Measurements from ENCODE around the gene C11orf71. TPM values are rescaled to one million over a fixed set of nuclear protein-coding genes. Genes with fewer than 3 reads are reported as not detected.

Gene C11orf71
- total RNA-seq, 1 experiment from 2014 or later, result 9.5 TPM

GRCh38 chr11:114400915-114401223 lies 558 bp upstream of the C11orf71 start:
- H3K27ac Mint-ChIP-seq (ENCODE audit: unreplicated experiment), result peak overlapping the region; percentile 99

DNA sequence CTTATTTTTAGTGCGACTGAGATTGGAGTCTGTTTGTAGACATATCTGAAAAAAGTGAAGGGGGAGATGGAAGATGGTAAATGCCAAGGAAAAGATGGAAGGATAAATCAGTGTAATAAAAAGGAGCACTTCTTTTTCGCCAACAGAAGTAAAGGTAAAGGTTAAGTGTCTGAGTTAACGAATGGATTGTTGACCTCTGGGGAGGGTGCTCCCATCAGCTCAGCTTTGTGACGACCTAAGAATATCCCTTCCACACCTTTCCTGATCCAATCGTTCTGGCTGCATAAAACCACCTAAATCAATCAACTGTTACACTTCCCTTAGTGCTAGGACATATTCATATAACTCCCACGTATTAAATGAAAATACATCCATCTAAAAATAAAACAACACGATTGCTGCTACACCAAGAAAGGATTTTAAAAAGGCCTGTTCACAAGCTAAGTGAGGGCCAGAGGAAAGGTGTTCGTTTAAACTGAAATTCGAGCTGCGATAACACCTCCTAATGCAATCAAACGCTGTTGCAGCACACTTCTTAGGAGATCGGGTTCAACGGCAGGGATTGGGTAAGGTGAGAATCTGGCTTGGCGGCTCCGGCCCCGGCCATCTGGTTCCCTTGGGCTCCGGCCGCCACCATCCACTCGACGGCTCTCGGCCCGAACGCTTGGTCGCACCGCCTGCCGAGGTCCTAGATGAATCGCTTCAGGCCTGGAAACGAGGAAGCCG lies 658 bp downstream of the C11orf71 start:
- no peaks in the 10 kb centered on the region for H3K27me3 ChIP-seq (replicated peaks; ENCODE audit: control insufficient read depth, insufficient read depth, low read length)
- H3K27ac Mint-ChIP-seq (ENCODE audit: unreplicated experiment), result peak overlapping the region; percentile 99
- H3K9me3 ChIP-seq, result no peaks in the 10 kb centered on the region
- peak in 1 of 2 experiments; percentile 15 for DNase-seq
- peaks cover 16% of the 10 kb centered on the region for H3K4me1 ChIP-seq
- POLR2A ChIA-PET, result interaction anchor here (0.6 to 1.8 kb wide), 2 partner anchors 40 to 59 kb away, joined by 3 to 10 read pairs; partner anchors contain the start of gene REXO2
- peak overlapping the region; percentile 51 for H3K4me3 ChIP-seq (ENCODE audit: low read depth, low read length)
- peaks cover 36% of the 10 kb centered on the region for H3K4me1 Mint-ChIP-seq (ENCODE audit: low read depth, unreplicated experiment)
- intact Hi-C loops (cut with micrococcal nuclease; ENCODE audit: unreplicated experiment), result loop anchor here (1.0 to 5.0 kb wide), 4 partner anchors 39 to 158 kb away; partner anchors contain the start of gene NXPE1
- TF ChIP-seq CTCF (IDR thresholded peaks at IDR 0.05; ENCODE audit: insufficient read depth in 1 of 2, low read depth in 1 of 2, low read length in 1 of 2, severe bottlenecking in 1 of 2, unreplicated experiment in 1 of 2), result no peak
- H3K4me3 Mint-ChIP-seq (ENCODE audit: unreplicated experiment), result peak overlapping the region; percentile 91
- H3K36me3 ChIP-seq (ENCODE audit: control insufficient read depth, insufficient read depth, low read length), result peaks cover 3% of the 10 kb centered on the region; the same call in 1 of the 2 replicates
- CTCF ChIA-PET, result interaction anchor here (1.3 kb wide), 1 partner anchor 59 kb away, joined by 3 read pairs; no protein-coding TSS in a partner anchor
- H3K27me3 Mint-ChIP-seq (ENCODE audit: insufficient read depth, unreplicated experiment), result no peaks in the 10 kb centered on the region
- peaks cover 32% of the 10 kb centered on the region for H3K36me3 Mint-ChIP-seq (ENCODE audit: insufficient read depth, unreplicated experiment)
- BruUV-seq (replicated peaks), result no TSS peak
- no peaks in the 10 kb centered on the region for H3K9me3 Mint-ChIP-seq (ENCODE audit: unreplicated experiment)

More at GRCh38 chr11:114400915-114401223, 558 bp upstream of the C11orf71 start:
- Mint-ChIP-seq H3K36me3 (ENCODE audit: insufficient read depth, unreplicated experiment) (peaks cover 44% of the 10 kb centered on the region), H3K4me1 (ENCODE audit: low read depth, unreplicated experiment) (peaks cover 36% of the 10 kb centered on the region), H3K4me3 (ENCODE audit: unreplicated experiment) (peak overlapping the region; percentile 91), H3K9me3 (ENCODE audit: unreplicated experiment) (no peaks in the 10 kb centered on the region), H3K27me3 (ENCODE audit: insufficient read depth, unreplicated experiment) (no peaks in the 10 kb centered on the region)
- Histone ChIP-seq H3K27me3 (replicated peaks; ENCODE audit: control insufficient read depth, insufficient read depth, low read length) (no peaks in the 10 kb centered on the region), H3K4me3 (ENCODE audit: low read depth, low read length) (peak overlapping the region; percentile 51), H3K4me1 (peaks cover 16% of the 10 kb centered on the region), H3K9me3 (no peaks in the 10 kb centered on the region), H3K36me3 (ENCODE audit: control insufficient read depth, insufficient read depth, low read length) (peaks cover 3% of the 10 kb centered on the region; the same call in 1 of the 2 replicates)
- no peak for DNase-seq
- TSS peak; percentile 50 for BruUV-seq (replicated peaks)
- CTCF ChIA-PET, result no interaction called here
- POLR2A ChIA-PET, result interaction anchor here (1.0 to 1.8 kb wide), 2 partner anchors 12 to 38 kb away, joined by 3 to 10 read pairs; partner anchors contain the start of gene REXO2
- intact Hi-C loops (cut with micrococcal nuclease; ENCODE audit: unreplicated experiment), result loop anchor here (1.0 to 5.0 kb wide), 4 partner anchors 37 to 156 kb away; partner anchors contain the start of gene NXPE1
- no peak for TF ChIP-seq CTCF (IDR thresholded peaks at IDR 0.05; ENCODE audit: insufficient read depth in 1 of 2, low read depth in 1 of 2, low read length in 1 of 2, severe bottlenecking in 1 of 2, unreplicated experiment in 1 of 2)

- Mint-ChIP-seq H3K9me3 (ENCODE audit: unreplicated experiment) (no peaks in the 10 kb centered on the region), H3K36me3 (ENCODE audit: insufficient read depth, unreplicated experiment) (peaks cover 25% of the 10 kb centered on the region), H3K4me3 (ENCODE audit: unreplicated experiment) (peak overlapping the region; percentile 91), H3K4me1 (ENCODE audit: low read depth, unreplicated experiment) (peaks cover 36% of the 10 kb centered on the region), H3K27ac (ENCODE audit: unreplicated experiment) (peak overlapping the region; percentile 99), H3K27me3 (ENCODE audit: insufficient read depth, unreplicated experiment) (no peaks in the 10 kb centered on the region)
- H3K4me3 ChIP-seq (ENCODE audit: low read depth, low read length), result no peak overlapping the region
- CTCF ChIA-PET, result interaction anchor here (0.6 kb wide), 1 partner anchor 602 kb away, joined by 3 read pairs; no protein-coding TSS in a partner anchor
- TF ChIP-seq CTCF (IDR thresholded peaks at IDR 0.05; ENCODE audit: insufficient read depth in 1 of 2, low read depth in 1 of 2, low read length in 1 of 2, severe bottlenecking in 1 of 2, unreplicated experiment in 1 of 2), result no peak
- 0 out of 2 replicates have a peak, but pooled peaks cover 2% of the 10 kb centered on the region for H3K36me3 ChIP-seq (ENCODE audit: control insufficient read depth, insufficient read depth, low read length)
- no TSS peak for BruUV-seq (replicated peaks)
- no peak for DNase-seq
- POLR2A ChIA-PET, result interaction anchor here (0.5 kb wide), 1 partner anchor 522 kb away, joined by 5 read pairs; no protein-coding TSS in a partner anchor
- peaks cover 16% of the 10 kb centered on the region for H3K4me1 ChIP-seq
- intact Hi-C loops (cut with micrococcal nuclease; ENCODE audit: unreplicated experiment), result no loop called here
- no peaks in the 10 kb centered on the region for H3K9me3 ChIP-seq
- no peaks in the 10 kb centered on the region for H3K27me3 ChIP-seq (replicated peaks; ENCODE audit: control insufficient read depth, insufficient read depth, low read length)
These were observed 1.9 kb downstream of the C11orf71 start for GRCh38 chr11:114398303-114398920.
